Measurements from ENCODE around the gene RASAL2. TPM values are rescaled to one million over a fixed set of nuclear protein-coding genes. Genes with fewer than 3 reads are reported as not detected.
A peak's percentile ranks its signal among the peaks of the same experiment; 100 is the strongest.
"Not testable (repeated sequence)": the region's sequence is repeated elsewhere in the genome, so short reads cannot be mapped to it uniquely, and the experiment has no call there.

Gene RASAL2
- total RNA-seq, 1 experiment from 2014 or later: 8.2 TPM

DNA sequence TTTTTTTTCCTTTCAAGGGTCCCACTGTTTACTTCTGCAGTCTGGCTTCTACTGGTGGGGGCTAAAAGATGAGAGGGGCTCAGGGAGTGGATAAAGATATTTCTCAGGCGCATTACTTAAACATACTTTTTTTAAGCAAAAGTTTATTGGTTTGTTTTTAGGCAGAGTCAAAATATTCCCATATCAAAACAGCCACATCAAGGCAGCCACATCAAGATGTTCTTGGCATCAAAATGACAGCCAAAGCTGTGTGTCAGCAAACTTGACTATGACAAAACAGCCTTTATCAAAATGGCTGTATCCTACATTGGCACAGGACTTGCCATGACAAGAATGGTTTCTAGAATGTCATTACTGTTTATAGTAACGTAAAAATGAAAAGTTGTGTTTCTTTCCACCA is 22.1 kb upstream of the RASAL2 start:
- no peak for DNase-seq (ENCODE audit: low read depth)

DNA sequence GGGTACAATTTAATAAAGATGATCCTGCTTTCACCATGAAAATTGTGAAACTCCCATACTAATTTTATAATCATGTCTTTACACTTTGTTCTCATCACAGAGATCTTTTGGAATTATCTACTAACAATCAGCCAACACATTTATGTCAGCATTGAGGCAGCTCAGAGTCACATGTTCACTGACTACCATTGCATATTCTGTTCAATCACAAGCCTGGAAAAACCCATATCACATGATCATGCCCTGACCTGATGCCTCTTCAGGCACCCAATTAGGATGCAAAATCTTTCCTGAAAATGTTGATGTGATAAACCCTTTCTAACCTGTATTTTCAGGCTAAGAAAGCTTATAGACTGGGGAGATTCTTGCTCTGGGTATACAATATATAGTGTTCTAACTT is 21.6 kb upstream of the RASAL2 start:
- DNase-seq (ENCODE audit: low read depth): no peak

DNA sequence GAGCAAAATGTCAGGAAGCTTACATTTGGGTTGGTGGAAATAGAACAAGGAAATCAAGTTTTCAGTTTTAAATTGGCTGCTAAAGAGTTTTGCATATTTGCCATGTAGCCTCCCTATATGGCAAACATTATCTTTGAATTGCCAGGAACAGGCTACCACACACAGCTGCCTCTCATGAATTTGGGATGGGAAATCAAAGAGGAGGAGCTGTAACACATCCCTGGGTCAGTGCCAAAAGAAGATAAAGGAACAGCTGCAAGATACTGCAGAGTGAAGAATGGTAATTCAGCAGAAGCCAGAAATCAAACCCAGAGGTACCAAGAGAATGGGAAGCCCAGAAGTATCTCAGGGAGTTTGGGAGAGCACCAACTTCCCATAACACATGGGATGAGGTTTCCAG is 18.6 kb upstream of the RASAL2 start:
- peak; percentile 21 for DNase-seq (ENCODE audit: low read depth)

DNA sequence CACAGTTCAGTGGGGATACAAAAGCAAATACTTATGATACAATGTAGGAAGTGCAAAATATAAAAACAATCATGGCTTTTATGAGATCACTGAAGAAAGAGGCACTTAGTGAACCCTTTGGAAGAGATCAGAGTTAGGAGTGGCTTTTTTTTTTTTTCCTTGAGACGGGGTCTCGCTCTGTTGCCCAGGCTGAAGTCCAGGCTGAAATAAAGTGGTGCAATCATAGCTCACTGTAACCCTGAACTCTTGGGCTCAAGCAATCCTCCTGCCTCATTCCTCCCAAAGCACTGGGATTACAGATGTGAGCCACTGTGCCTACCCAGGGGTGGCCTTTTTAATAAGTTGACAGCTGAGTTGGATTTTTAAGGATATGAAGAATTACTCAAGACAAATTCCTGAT is 17.3 kb upstream of the RASAL2 start:
- no peak for DNase-seq (ENCODE audit: low read depth)

DNA sequence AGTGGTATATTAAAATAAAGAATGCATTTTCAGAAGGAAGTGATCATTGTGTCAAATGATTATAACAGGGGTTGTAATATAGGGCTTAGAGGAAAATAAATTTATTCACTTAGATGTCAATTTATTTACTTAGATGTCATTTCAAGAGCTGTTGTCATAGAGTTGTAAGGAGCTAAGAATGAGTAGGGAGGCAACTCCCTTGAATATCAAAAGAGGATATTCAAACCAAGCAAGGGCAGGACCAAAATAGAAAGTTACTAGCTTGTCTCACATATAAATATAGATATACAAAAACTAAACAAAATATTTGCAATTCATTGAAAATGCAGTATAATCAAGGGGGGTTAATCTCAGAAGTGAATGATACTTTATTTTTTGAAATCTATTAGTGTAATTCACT is 16.0 kb upstream of the RASAL2 start:
- no peak for DNase-seq (ENCODE audit: low read depth)

DNA sequence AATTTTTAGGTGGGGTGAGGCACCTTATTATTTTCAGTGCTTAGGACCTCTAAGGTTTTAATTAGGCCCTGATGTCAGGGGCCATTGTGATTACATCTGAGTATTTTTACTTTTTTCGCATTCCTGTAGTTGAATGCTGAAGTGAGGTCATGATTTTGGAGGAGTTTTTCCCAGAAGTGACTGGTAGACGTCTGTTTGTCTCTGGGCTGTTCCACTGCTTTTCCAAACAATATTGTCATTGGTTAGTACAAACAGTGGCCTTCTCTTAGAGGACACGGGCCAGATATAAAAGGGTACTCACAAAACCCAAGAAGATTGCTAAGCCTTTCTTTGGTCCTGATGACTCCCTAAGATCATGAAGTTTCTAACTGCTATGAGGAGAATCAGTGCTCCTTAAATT is 7.6 kb upstream of the RASAL2 start:
- no peak for DNase-seq (ENCODE audit: low read depth)

DNA sequence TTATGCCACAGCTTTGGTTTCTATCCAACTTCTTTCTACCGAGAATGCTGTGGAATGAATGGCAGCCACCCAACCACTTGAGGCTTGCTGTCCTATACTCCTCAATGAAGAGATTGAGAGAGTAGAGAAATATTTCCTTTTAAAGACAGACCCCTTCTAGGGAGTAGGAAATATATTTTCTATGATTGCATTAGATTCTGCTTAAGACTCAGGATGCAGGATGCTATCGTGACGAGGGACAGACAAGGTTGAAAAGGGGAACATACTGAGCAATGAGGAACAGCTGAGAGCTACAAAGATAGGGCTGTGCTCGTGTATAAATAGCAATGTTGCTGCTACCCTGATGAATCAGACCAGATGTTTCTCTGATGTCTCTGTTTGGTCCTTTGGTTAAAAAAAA is 7.1 kb upstream of the RASAL2 start:
- DNase-seq (ENCODE audit: low read depth): peak; percentile 51

DNA sequence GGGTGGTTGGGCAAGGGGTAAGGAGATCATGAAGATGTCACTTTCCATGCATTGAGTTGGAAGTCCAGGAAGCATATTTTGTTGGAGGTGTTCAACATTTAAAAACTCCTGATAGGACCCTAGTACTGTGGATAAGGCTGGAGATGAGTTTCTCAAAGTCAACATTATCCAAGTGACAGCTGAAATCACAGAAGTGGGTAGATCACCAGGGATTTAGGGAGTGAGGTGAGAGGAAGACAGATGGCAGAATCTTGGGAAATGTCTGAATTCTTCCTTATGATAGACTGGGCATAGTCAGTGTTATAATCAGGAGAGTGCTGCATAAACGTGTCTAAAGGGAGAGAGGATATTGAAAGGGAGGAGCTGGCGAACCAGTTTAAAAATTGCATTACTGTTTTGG is 5.3 kb upstream of the RASAL2 start:
- no peak for DNase-seq (ENCODE audit: low read depth)

DNA sequence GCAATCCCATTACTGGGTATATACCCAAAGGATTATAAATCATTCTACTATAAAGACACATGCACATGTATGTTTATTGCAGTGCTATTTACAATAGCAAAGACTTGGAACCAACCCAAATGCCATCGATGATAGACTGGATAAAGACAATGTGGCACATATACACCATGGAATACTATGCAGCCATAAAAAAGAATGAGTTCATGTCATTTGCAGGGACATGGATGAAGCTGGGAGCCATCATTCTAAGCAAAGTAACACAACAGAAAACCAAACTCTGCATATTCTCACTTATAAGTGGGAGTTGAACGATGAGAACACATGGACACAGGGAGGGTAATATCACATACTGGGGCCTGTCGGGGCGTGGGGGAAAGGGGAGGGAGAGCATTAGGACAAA is 2.5 kb upstream of the RASAL2 start:
- not testable (repeated sequence) for DNase-seq (ENCODE audit: low read depth)

DNA sequence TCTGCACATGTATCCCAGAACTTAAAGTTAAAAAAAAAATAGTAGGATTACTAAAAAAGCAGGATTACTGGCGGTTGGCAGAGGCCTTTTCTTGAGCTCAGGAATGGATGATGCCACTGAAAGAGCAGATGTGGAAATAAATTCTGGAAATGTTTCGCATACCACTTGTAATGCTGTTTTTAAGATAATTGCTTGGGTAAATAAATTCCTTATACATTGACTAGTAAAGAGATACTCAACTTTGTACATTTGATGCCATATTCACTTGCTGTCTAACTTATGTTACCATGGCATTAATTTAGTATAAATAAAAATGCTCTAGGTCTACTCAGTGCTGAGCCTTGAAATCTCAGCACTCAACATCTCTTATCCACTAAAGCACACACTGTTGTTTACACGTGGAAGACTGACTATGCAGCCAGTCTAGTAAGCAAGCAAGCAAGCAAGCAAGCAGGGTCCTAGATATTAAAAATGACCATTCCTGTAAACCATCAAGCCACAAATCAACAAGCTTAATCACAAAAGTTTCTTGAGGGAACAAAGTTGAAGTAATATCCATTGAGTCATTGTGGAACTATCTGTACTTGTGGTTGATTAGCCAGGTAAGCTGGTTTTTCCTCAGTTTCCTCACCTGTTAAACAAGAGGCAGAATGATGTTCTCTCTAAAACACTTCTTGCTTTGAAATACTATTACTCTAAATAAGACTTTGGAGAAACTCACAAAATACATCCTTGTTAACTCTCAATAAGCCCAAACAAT is 1.7 kb upstream of the RASAL2 start:
- DNase-seq (ENCODE audit: low read depth): no peak

DNA sequence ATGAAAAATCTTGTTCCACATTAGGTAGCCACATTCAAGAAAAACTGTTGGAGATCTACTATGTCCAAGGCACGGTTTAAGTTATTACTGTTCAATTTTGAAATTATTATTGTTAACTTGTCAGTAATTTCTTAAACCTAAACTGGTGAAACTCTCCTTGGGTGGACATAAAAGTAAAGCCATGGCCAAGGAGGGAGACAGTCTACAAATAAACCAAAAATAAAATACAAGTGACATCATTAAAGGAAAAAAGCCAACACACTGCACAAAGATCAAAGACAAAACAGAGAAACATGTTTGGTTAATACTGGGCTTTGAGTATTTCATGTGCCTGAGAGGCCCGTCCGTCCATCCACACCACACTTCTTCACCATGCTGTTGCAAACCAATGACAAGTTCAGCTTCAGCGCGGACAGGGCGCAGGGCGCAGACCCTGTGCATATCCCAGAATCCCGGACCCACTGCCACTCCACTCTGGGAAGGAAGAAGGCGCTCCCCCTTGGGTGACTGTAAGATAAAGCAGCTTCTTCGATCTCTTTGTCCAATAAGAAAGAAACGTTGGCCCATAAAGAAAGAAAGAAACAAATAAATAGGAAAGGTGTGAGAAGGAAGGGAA is 918 bp upstream of the RASAL2 start:
- no peak for DNase-seq (ENCODE audit: low read depth)

DNA sequence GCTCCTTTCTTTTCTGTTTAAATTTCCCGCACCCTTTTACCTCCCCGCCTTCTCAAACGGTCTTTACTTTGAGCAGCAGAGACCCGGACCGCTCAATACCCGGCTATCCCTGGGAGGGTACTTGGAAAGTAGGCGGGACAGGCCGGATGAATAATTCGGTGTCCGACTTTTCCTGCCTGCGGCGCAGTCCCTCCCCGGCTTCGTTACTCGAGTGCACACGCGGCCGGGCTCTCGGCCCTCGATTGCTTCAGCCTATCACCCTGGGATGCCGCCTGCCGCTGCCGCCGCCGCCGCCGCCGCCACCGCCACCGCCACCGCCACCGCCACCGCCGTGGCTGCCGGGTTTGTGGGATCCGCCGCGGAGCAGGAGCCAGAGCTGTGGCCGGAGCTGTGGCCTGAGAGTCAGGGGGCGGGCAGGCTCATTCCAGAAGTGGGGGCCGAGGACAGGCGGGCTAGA is 382 bp upstream of the RASAL2 start:
- peak; percentile 95 for DNase-seq (ENCODE audit: low read depth)

DNA sequence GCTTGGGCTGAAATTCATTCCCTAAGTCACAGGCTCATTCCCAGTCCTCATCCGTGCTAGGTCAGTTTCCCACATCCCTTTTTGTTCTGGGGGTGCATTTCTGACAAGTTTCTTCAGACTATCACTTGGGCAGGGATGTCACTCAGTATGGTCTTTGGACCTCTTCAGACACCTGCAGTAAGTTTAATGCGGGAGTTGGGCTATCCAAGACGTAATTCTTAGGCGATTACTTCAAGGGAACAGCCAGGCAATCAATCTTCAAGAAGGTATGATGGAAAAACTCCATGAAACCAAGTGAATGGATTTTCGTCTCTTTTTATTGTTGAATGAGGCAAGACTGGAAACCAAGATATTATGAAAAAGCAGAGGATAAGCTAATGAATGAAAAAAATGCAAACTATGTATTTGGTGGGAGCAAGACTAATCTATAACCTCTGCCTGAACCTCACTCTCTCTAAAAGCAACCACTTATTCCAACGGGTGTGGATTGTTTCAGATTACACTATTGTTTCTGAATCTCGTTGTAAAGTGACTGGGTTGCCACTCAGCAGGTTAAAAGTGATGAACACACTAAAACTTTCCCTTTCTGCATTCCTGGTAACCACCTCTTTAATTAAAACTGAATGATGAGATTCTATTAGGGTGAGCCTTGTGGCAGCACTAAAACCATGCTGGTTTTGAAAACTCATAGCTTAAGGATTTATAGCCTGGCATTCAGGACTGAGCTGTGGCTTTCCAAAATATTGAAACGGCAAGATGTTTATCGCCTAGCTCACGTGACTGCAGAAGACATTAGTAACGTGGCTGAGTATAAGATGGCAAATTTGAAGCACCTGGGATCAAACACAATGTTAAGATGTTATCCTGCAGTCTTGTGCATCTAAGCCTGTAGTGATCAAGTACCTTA is 1.1 kb downstream of the RASAL2 start:
- peak; percentile 43 for DNase-seq (ENCODE audit: low read depth)

DNA sequence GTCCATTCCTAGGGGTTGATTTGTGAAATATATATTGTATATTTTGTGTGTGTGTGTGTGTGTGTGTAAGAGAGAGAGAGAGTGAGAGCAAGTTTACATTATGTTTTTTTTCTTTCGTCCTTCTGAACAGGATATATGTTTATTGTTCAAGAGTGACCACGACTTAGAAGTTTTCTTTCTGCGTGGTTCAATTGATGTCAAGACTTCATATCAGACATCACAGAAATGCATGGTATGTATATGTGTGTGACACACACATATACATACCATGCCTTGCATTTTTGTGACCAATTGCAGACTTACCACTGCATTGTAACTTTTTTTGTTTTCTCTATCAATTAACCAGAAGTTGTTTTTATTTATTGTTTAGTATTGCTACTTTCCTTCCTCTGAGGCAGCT is 2.5 kb downstream of the RASAL2 start:
- DNase-seq (ENCODE audit: low read depth): no peak

DNA sequence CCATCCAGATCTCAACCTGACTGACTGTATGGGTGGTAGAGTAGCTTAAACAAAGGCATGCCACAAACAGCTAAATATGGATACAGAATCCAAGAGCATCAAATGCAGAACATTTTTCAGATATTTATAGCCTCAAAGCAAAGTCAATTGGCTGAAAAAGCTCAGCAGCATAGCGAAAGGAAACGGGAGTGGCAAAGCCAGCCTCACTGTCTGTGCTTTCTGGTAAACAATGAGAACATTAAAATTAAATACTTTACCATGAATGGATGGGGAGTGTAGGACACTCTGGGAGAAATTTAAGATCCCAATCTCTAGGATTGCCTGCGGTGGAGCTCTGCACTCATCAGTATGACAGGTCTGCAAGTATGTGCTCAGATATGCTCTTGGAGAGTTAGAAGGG is 4.4 kb downstream of the RASAL2 start:
- DNase-seq (ENCODE audit: low read depth): no peak

DNA sequence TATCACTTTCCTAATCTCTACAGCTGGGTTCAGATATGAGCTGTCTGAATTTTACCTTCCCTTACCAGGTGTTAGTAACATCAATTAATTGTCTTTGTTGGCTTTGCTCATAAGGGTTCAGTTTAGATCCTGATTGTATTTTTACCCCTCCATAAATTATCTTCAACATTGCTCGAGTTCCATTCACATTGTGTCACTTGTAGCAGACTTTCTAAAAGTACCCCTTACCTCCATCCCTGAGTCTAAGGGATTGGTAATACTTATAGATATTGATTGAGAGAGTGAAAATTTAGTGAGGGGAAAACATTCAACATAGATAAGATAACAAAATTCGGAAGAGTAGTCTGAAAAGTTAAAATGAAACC is 7.3 kb downstream of the RASAL2 start:
- no peak for DNase-seq (ENCODE audit: low read depth)

DNA sequence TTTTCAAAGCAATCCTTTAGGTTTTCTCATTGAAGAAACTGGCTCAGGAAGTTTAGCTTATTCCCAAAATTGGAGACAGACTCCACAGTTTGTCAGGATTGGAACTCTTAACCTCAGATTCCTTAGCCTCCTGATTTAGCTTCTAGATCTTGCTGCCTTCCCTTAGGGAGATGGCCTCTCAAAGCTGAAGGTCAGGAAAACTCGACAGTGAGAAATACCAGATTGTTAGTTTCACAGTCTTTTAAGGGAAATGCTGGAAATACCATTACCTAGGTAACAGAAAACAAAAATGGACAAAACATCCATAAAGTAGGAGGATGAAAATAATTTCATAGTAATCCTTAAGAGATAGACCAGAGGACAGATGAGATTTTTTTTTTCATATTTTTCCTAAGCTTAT is 7.8 kb downstream of the RASAL2 start:
- DNase-seq (ENCODE audit: low read depth): no peak

DNA sequence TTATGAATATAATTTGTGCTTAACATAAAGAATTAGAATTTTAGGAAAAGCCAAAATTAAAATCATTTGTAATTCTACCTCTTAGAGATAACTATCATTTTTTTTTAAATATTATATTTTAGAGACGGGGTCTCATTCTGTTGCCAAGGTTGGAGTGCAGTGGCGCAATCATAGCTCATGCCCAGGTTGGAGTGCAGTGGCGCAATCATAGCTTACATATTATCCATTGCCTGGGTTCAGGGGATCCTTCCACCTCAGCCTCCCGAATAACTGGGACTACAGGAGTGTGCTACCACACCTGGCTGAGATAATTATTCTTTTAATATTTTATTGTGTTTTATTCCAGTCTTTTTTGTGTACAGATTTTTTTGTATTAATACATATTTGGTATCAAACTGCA is 8.3 kb downstream of the RASAL2 start:
- DNase-seq (ENCODE audit: low read depth): no peak

DNA sequence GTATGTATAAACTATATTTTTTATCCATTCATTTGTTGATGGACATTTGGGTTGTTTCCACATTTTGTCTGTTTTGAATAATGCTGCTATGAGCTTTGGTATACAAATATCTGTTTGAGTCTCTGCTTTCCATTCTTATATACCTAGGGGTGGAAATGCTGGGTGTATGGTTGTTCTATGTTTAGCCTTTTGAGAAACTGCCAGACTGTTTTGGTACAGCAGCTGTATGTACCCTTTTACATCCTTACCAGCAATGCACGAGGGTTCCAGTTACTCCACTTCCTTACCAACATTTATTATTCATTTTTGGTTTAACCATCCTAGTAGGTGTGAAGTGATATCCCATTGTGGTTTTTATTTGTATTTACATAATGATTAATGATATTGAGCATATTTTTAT is 13.9 kb downstream of the RASAL2 start:
- no peak for DNase-seq (ENCODE audit: low read depth)

DNA sequence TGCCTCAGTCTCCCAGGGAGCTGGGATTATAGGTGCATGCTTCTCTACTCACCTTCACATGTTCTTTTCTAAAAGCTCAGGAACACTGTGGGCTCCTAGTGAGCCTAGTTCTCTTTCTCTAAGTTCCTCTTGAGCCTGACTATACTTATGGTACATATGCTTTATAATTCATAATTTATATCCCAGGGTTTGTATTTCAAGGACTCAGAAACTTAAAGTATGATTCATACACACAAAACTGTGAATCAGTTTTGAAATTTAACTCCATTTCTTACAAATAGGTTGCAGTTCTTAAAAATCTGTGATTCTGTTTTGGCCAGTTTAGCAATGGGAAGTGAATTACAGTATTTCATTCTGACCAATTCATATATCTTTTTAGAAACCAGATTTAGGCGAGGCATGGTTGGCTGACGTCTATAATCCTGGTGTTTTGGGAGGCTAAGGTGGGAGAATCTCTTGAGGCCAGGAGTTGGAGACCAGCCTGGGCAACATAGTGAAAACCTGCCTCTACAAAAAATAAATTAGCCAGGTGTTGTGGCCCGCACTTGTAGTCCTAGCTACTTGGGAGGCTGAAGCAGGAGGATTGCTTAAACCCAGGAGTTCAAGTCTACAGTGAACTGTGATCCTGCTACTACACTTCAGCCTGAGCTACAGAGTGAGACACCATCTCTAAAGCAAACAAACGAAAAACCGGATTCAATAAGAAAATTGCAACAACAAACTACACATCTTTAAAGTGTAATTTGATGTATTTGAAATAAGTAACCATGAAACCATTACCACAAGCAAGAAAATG is 15.6 kb downstream of the RASAL2 start:
- DNase-seq (ENCODE audit: low read depth): no peak

DNA sequence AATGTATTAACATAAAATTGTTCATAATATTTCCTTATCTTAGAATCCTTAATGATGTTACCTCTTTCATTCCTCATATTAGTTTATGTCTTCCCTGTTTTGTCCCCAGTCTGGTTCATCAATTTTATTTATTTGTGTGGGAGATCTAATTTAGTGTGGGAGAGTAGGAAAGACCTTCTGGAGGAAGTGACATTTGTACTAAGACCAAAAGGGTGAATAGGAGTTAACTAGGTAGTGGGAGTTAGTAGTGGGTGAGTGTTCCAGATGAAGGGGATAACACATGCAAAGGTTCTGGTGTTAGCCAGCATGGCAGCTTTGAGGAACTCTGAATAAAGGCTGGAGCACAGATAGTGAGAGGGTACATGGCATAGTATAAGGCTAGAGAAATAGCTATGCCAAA is 21.4 kb downstream of the RASAL2 start:
- DNase-seq (ENCODE audit: low read depth): no peak

DNA sequence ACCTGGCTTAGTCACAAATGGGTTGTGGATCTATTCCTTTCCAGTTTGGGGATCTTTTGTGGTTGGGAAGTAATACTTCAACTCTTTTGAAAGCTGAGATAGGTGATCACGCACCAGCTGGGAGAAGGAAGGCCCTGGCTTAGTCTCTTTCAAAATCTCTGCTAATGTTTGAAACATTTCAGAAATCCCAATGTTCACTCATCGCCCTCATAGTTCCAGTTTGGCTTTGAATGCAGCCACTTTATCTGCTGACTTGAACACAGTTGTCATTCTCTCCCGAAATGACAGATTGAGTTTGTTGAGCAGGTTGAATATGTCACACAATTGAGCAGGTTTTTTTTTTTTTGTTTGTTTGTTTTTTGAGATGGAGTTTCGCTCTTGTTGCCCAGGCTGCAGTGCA is 24.6 kb downstream of the RASAL2 start:
- no peak for DNase-seq (ENCODE audit: low read depth)

Measured in RPMI7951 (cell line).